Heart left ventricle (tissue), 16 donors: ENCODE results near the gene RACGAP1. TPM values are rescaled to one million over a fixed set of nuclear protein-coding genes. Genes with fewer than 3 reads are reported as not detected.
A peak's percentile ranks its signal among the peaks of the same experiment; 100 is the strongest.

Experiments
- ATAC-seq, 4 donors: fragments of 200-7000 bp; cut with Tn5 transposase; one replicate each; pipeline ENCODE4 v1.9.1; 2020 to 2022; ENCODE audit warnings: moderate library complexity in 4 of 4, mild to moderate bottlenecking in 3 of 4, moderate number of reproducible peaks in 1 of 4
- DNase-seq, 5 donors: peaks; one replicate each; pipeline ENCODE4 v3.0.0-alpha.2; 2020
- H3K27ac ChIP-seq, 12 donors: fragments of 200-600 bp; sonication (generic) in 4 of 12; one replicate each; pipeline versions ENCODE4 v1.5.0 to v1.8.0; 2016 to 2022; ENCODE audit warnings: mild to moderate bottlenecking in 2 of 12
- H3K27me3 ChIP-seq, 9 donors: fragments of 200-600 bp; sonication (generic) in 2 of 9; one replicate each; pipeline versions ENCODE4 v1.5.1 to v1.8.0; 2016 to 2022; ENCODE audit warnings: mild to moderate bottlenecking in 3 of 9
- H3K36me3 ChIP-seq, 9 donors: fragments of 200-600 bp; sonication (generic) in 2 of 9; one replicate each; pipeline versions ENCODE4 v1.5.0 to v1.8.0; 2018 to 2022; ENCODE audit warnings: mild to moderate bottlenecking in 2 of 9
- H3K4me1 ChIP-seq, 12 donors: fragments of 200-600 bp; sonication (generic) in 4 of 12; one replicate each; pipeline versions ENCODE4 v1.5.0 to v1.8.0; 2016 to 2022; ENCODE audit warnings: mild to moderate bottlenecking in 3 of 12
- H3K4me3 ChIP-seq, 12 donors: fragments of 200-600 bp; sonication (generic) in 4 of 12; one replicate each; pipeline versions ENCODE4 v1.5.0 to v1.8.0; 2017 to 2022; ENCODE audit warnings: mild to moderate bottlenecking in 9 of 12, moderate library complexity in 4 of 12
- H3K9me3 ChIP-seq, 12 donors: fragments of 200-600 bp; sonication (generic) in 4 of 12; one replicate each; pipeline versions ENCODE4 v1.5.0 to v1.8.0; 2016 to 2022; ENCODE audit warnings: mild to moderate bottlenecking in 1 of 12
- CTCF ChIP-seq, 12 donors: fragments of 200-600 bp; sonication (generic) in 4 of 12; IDR thresholded peaks; one replicate each; pipeline versions ENCODE4 v1.5.0 to v1.8.0; 2018 to 2022; ENCODE audit warnings: antibody characterized with exemption in 12 of 12, mild to moderate bottlenecking in 5 of 12
- POLR2A ChIP-seq, 2 donors: fragments of 450-650 bp; IDR thresholded peaks; one replicate each; pipeline ENCODE4 v1.6.1; 2017; ENCODE audit warnings: antibody characterized with exemption in 2 of 2, mild to moderate bottlenecking in 2 of 2, moderate library complexity in 2 of 2
- WGBS, 4 donors: extraction: QIAGEN DNeasy Blood & Tissue Kit in 2 of 4; methylation state at CpG; one replicate each; pipeline versions ENCODE4 v1.1.5 to v1.1.7; 2013 to 2018; 5-methylcytosine and 5-hydroxymethylcytosine counted together
- intact Hi-C, 10 donors: fragments of 100-400 bp; cut with DNase I; formaldehyde crosslinking; loops; one replicate each; pipeline versions ENCODE4 v1.11.1 to v1.14.2; 2022
- polyA plus RNA-seq, 2 donors: library from polyadenylated mRNA; stranded (reverse); fragments of 200-250 nt; gene quantifications; one replicate each; pipeline ENCODE4 v1.2.3, GENCODE V29; 2013
- total RNA-seq, 9 donors: library from RNA; depleted of rRNA in 2 of 9; stranded (reverse); fragments of >200 nt in 2 of 9; fragmentation: NEBNext Ultra II Directional in 3 of 9; extraction: Animal tissue kit (Norgen Biotek cat#: 25700) in 3 of 9; gene quantifications; one replicate each; pipeline versions ENCODE4 v1.1.0 to v1.2.4, GENCODE V29; 2016 to 2023
- donor health status: ischemic (EF 13 %, LVEDD 7.1; RV severe dilation, severe dysfunction).
- donor health status: healthy with polysubstance abuse.
- donor health status: DM: no; HTN: yes; CAD: no.
- donor health status: DM: no; HTN: no; CAD: no.
- donor health status: ischemic (EF 25% LVEDD 6.9; RV normal size, moderate dysfunction).
- donor health status: ischemic (EF 25% LVEDD 5.7; RV mildly dilated, moderate dysfunction).
- donor health status: healthy.
- donor health status: DM: yes; HTN: yes; CAD: no.
- donor health status: ischemic (EF 35%, LVEDD 5.7; RV mildly dilated, moderate dysfunction).
- donor health status: nonischemic (EF 11% LVEDD 7.7; RV severe dilation, severe dysfunction).
- donor health status: DM: yes; HTN: yes; CAD: no.
- donor health status: PGD.
- donor health status: ischemic (EF 29% LVEDD 5.4; RV normal size, mild dysfunction).
- donor health status: nonischemic (EF 23%, LVEDD 6.1; RV moderate dilation, normal function).

RACGAP1 gene
- total and polyA plus RNA-seq, 11 donors = 0.91 to 17.8 (median 5.2) TPM

GRCh38 chr12:50022903-50023302 lies 2.4 kb downstream of the RACGAP1 start:
- TF ChIP-seq POLR2A (IDR thresholded peaks at IDR 0.05) (no peak), CTCF (IDR thresholded peaks at IDR 0.05) (no peak)
- 96 to 100% (median 97%) methylated on average over 1 of the region's 1 CpG for WGBS, 4 donors
- ATAC-seq (no peak), DNase-seq (no peak)
- H3K27ac ChIP-seq = no peak overlapping the region
- H3K27me3 ChIP-seq = no peaks in the 10 kb centered on the region
- no peaks in the 10 kb centered on the region for H3K36me3 ChIP-seq
- no peak overlapping the region for H3K4me3 ChIP-seq
- intact Hi-C loops = no loop called here
- H3K4me1 ChIP-seq = peaks cover 0 to 34% (median 4%) of the 10 kb centered on the region in 12 donors
- H3K9me3 ChIP-seq = no peaks in the 10 kb centered on the region

GRCh38 chr12:50021031-50021430 lies 4.3 kb downstream of the RACGAP1 start:
- DNase-seq (no peak), ATAC-seq (no peak)
- 53 to 63% (median 60%) methylated on average over 4 of the region's 4 CpGs for WGBS, 4 donors
- intact Hi-C loops = no loop called here
- Histone ChIP-seq H3K4me1 (peaks cover 0 to 53% (median 6%) of the 10 kb centered on the region in 12 donors), H3K27me3 (no peaks in the 10 kb centered on the region), H3K27ac (peak overlapping the region in 2 of 12 donors; percentile 3 to 4), H3K36me3 (no peaks in the 10 kb centered on the region), H3K4me3 (no peak overlapping the region), H3K9me3 (no peaks in the 10 kb centered on the region)
- TF ChIP-seq CTCF (IDR thresholded peaks at IDR 0.05) (no peak), POLR2A (IDR thresholded peaks at IDR 0.05) (no peak)

- intact Hi-C loops = no loop called here
- no peaks in the 10 kb centered on the region for H3K9me3 ChIP-seq
- H3K4me3 ChIP-seq = no peak overlapping the region
- H3K27ac ChIP-seq = no peak overlapping the region
- DNase-seq = no peak
- H3K27me3 ChIP-seq = no peaks in the 10 kb centered on the region
- H3K36me3 ChIP-seq = peaks cover 0 to 7% (median 0%) of the 10 kb centered on the region in 9 donors
- no peak for ATAC-seq
- H3K4me1 ChIP-seq = peaks cover 0 to 45% (median 2%) of the 10 kb centered on the region in 12 donors
- TF ChIP-seq CTCF (IDR thresholded peaks at IDR 0.05) = no peak
- no peak for TF ChIP-seq POLR2A (IDR thresholded peaks at IDR 0.05)
- 81 to 100% (median 96%) methylated on average over 2 of the region's 2 CpGs for WGBS, 4 donors
Observed at GRCh38 chr12:50019524-50019923, 5.8 kb downstream of the RACGAP1 start.

GRCh38 chr12:50018968-50019367 lies 6.3 kb downstream of the RACGAP1 start:
- Histone ChIP-seq H3K27me3 (no peaks in the 10 kb centered on the region), H3K27ac (no peak overlapping the region), H3K9me3 (no peaks in the 10 kb centered on the region), H3K4me1 (peaks cover 0 to 39% (median 0%) of the 10 kb centered on the region in 12 donors), H3K4me3 (no peak overlapping the region), H3K36me3 (peaks cover 0 to 13% (median 0%) of the 10 kb centered on the region in 9 donors)
- ATAC-seq = peak; percentile 45 to 84 (median 65)
- intact Hi-C loops = no loop called here
- DNase-seq = no peak
- TF ChIP-seq POLR2A (IDR thresholded peaks at IDR 0.05) (no peak), CTCF (IDR thresholded peaks at IDR 0.05) (no peak)
- WGBS, 4 donors = 56 to 69% (median 61%) methylated on average over 2 of the region's 2 CpGs
